ENCODE results near the gene KMT2C. TPM values are rescaled to one million over a fixed set of nuclear protein-coding genes. Genes with fewer than 3 reads are reported as not detected.

The KMT2C gene
- total and polyA plus RNA-seq, 10 of the 15 experiments (the other 5 are each of a cell fraction or from before 2014, with no cell fraction given), result 3.3 to 45.2 (median 19.2) TPM

GRCh38 chr7:152335900-152336571 lies 99.8 kb downstream of the KMT2C start:
- BruUV-seq (replicated peaks), result no TSS peak
- Histone ChIP-seq H3K36me3 (ENCODE audit: control insufficient read depth in 2 of 2, insufficient read depth in 2 of 2, low read length in 1 of 2) (no peaks in the 10 kb centered on the region; a peak in 2 of 4 replicates), H3K4me3 (peak overlapping the region; percentile 8), H3K27me3 (replicated peaks in 1 of 2; ENCODE audit: control insufficient read depth in 2 of 2, insufficient read depth in 2 of 2, low read length in 1 of 2) (no peaks in the 10 kb centered on the region), H2AFZ (ENCODE audit: control insufficient read depth, low read depth, low read length) (no peak overlapping the region), H3K9ac (ENCODE audit: control insufficient read depth, insufficient read depth, low read length) (no peak overlapping the region; the same call in 1 of the 2 replicates), H3K9me3 (replicated peaks; ENCODE audit: control insufficient read depth, insufficient read depth, low read length) (no peaks in the 10 kb centered on the region), H4K20me1 (ENCODE audit: control insufficient read depth, insufficient read depth) (no peaks in the 10 kb centered on the region; the same call in 1 of the 2 replicates), H3K79me2 (ENCODE audit: control insufficient read depth, insufficient read depth, low read length) (peaks cover 72% of the 10 kb centered on the region), H3K27ac (ENCODE audit: control insufficient read depth, insufficient read depth) (peak overlapping the region; percentile 43; the same call in 1 of the 2 replicates), H3K4me2 (ENCODE audit: control insufficient read depth, insufficient read depth) (peak overlapping the region; percentile 31), H3K4me1 (ENCODE audit: control insufficient read depth, insufficient read depth, low read length) (peaks cover 22% of the 10 kb centered on the region; the same call in 1 of the 2 replicates)
- intact Hi-C loops (cut with micrococcal nuclease; ENCODE audit: unreplicated experiment) (loop anchor here (1.0 to 10.0 kb wide), 3 partner anchors 99 to 371 kb away; no protein-coding TSS in a partner anchor), in situ Hi-C loops (cut with MboI) (loop anchor here (5.0 kb wide), 1 partner anchor 371 kb away; no protein-coding TSS in a partner anchor)
- TF ChIP-seq POLR2AphosphoS5 (IDR thresholded peaks at IDR 0.05; ENCODE audit: low read length), result no peak
- TF ChIP-seq ZBTB40 (IDR thresholded peaks at IDR 0.05; ENCODE audit: borderline replicate concordance), result 0 out of 2 replicates have a peak, but pooled peaks have one; percentile 17
- ChIA-PET POLR2A (interaction anchor here (0.9 to 2.1 kb wide), 6 partner anchors 11 to 128 kb away, joined by 3 to 7 read pairs (median 6); no protein-coding TSS in a partner anchor), CTCF (interaction anchor here (0.7 to 4.0 kb wide), 23 partner anchors 11 to 424 kb away, joined by 3 to 48 read pairs (median 4); no protein-coding TSS in a partner anchor), RAD21 (ENCODE audit: unreplicated experiment) (interaction anchor here (0.7 to 4.2 kb wide), 8 partner anchors 21 to 371 kb away, joined by 3 to 51 read pairs (median 6); no protein-coding TSS in a partner anchor), SMC1A (ENCODE audit: uncharacterized antibody, unreplicated experiment) (interaction anchor here (0.8 to 7.3 kb wide), 14 partner anchors 11 to 370 kb away, joined by 3 to 67 read pairs (median 4); no protein-coding TSS in a partner anchor)
- DNase-seq (ENCODE audit: low read depth, low spot score) (no peak), ATAC-seq (peak; percentile 79), FAIRE-seq (no peak)
- 3% methylated on average over 2 of the region's 2 CpGs for WGBS (ENCODE audit: insufficient coverage, insufficient replicate concordance, low lambda C conversion rate, missing lambda C conversion rate)

All from GM12878 (cell line).